PFSK-1 (cell line): Measurements from ENCODE around the gene PAPSS2.

ENCODE experiments used
- POLR2AphosphoS5 ChIP-seq: IDR thresholded peaks from 2 replicates; pipeline ENCODE4 v1.6.1; 2012; ENCODE audit warnings: low read depth, mild to moderate bottlenecking, control low read depth, low read length, moderate library complexity
- TF ChIP-seq, protein P1 (sequence below), 2 experiments: IDR thresholded peaks; 2 replicates each; pipeline versions ENCODE4 v1.6.1 to v1.8.0; 2011 to 2012; ENCODE audit warnings: low read depth in 2 of 2, low read length in 2 of 2, control low read depth in 1 of 2, inconsistent platforms in 1 of 2, mild to moderate bottlenecking in 1 of 2, moderate library complexity in 1 of 2; ENCODE audit not compliant: insufficient read depth in 1 of 2

DNA sequence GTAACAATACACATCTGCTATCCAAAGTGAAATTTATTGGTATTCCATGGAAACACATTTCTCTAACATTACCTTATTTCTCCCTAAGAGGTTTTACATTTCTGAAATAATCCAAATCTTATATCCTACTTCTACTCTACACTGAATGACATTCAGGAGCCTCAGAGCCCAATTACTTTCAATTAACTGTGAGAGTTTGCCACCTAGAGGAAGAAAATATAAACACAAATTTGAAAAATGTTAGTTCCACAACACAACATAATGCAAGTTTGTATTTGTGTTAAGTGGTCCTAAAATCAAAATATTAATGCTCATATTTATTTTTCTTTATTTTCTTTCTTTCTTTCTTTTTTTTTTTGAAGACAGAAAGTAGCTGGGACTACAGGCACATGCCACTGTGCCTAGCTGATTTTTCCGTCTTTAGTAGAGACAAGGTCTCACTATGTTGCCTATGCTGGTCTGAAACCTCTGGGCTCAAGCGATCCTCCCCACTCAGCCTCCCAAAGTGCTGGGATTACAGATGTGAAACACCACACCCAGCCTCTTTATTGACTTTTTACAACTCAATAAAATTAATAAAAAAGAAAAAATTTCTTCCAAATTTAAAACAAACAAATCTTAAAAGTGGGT, 112.3 kb downstream of the PAPSS2 start:
- TF ChIP-seq, protein P1, sequence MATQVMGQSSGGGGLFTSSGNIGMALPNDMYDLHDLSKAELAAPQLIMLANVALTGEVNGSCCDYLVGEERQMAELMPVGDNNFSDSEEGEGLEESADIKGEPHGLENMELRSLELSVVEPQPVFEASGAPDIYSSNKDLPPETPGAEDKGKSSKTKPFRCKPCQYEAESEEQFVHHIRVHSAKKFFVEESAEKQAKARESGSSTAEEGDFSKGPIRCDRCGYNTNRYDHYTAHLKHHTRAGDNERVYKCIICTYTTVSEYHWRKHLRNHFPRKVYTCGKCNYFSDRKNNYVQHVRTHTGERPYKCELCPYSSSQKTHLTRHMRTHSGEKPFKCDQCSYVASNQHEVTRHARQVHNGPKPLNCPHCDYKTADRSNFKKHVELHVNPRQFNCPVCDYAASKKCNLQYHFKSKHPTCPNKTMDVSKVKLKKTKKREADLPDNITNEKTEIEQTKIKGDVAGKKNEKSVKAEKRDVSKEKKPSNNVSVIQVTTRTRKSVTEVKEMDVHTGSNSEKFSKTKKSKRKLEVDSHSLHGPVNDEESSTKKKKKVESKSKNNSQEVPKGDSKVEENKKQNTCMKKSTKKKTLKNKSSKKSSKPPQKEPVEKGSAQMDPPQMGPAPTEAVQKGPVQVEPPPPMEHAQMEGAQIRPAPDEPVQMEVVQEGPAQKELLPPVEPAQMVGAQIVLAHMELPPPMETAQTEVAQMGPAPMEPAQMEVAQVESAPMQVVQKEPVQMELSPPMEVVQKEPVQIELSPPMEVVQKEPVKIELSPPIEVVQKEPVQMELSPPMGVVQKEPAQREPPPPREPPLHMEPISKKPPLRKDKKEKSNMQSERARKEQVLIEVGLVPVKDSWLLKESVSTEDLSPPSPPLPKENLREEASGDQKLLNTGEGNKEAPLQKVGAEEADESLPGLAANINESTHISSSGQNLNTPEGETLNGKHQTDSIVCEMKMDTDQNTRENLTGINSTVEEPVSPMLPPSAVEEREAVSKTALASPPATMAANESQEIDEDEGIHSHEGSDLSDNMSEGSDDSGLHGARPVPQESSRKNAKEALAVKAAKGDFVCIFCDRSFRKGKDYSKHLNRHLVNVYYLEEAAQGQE (IDR thresholded peaks at IDR 0.05; ENCODE audit: insufficient read depth in 1 of 2, low read depth in 2 of 2, low read length in 2 of 2) = no peak
- TF ChIP-seq POLR2AphosphoS5 = no peak
